NCI-H1694 (cell line): ENCODE data around the gene SORCS2.

Experiments used
- DNase-seq: peaks from one replicate; lab custom pipeline; 2025; lab: John Stamatoyannopoulos, UW

Gene SORCS2

DNA sequence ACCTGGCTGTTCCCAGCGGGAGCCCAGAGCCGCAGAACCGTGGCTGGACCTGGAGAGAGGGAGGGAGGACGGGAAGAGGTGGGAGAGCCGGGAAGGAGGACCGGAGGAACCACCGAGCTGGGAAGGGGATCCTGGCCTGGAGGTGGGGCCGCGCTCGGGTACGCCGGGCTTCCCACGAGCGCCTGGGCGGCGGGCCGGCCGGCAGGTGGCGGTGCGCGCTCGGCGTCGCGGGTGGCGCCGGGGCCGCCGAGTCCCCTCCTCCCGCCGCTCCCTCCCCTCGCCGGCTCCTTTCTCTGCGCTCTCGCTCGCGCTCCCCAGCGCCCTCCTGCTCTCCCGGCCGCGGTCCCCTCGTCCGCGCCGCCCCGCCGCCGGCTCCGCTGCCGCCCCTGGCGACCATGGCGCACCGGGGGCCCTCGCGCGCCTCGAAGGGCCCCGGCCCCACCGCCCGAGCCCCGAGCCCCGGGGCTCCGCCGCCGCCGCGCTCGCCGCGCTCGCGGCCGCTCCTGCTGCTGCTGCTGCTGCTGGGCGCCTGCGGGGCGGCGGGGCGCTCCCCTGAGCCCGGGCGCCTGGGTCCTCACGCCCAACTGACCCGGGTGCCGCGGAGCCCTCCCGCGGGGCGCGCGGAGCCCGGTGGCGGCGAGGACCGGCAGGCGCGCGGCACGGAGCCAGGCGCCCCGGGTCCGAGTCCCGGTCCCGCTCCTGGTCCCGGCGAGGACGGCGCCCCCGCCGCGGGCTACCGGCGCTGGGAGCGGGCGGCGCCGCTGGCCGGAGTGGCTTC lies at the start of gene SORCS2:
Gene SORCS2, plus strand, starts transcription at position 287 of the 778 bp plus-strand sequence.
- DNase-seq, result peak; percentile 17

DNA sequence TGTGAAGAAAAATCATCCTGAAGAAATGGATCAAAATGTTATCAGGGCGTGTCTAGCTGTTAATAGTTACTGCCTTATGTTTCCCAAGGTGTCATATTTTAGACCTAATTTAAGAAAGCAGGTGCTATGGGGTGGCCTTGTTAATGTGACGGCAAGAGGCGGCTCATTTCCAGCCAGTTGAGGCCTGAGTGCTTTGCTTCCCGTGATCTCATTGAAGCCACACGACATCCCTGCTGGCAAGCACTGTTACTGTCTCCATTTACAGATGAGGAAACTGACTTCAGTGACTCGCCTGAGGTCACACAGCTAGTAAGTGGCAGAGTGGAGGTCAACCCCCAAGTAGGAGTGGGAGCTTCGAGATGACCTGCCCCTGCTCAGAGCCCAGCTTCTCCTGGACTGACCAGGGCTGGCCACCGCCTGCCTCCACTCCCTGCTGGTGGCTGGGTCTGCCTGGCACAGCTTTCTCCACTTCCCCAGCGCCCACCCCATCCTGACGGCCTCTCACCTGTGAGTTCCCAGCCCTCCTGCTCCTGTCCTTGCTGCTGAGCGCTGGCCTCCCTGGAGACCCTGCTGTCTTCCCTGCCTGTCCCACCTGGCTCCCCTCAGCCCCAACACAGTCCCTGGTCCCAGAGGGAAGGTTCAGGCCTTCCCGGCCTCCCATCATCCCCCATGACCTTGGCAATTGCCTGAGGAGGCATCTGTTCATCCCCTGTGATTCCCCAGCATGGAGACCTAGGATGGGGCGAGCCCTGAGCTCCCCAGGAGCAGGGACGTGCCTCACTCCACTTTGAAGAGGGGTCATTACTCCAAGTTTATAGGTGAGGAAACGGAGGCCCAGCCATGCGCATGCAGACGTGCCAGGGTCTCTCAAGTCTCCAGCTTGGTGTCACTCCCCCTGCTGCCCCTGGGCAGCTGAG lies 47.7 kb upstream of the SORCS2 start:
- DNase-seq, result no peak

DNA sequence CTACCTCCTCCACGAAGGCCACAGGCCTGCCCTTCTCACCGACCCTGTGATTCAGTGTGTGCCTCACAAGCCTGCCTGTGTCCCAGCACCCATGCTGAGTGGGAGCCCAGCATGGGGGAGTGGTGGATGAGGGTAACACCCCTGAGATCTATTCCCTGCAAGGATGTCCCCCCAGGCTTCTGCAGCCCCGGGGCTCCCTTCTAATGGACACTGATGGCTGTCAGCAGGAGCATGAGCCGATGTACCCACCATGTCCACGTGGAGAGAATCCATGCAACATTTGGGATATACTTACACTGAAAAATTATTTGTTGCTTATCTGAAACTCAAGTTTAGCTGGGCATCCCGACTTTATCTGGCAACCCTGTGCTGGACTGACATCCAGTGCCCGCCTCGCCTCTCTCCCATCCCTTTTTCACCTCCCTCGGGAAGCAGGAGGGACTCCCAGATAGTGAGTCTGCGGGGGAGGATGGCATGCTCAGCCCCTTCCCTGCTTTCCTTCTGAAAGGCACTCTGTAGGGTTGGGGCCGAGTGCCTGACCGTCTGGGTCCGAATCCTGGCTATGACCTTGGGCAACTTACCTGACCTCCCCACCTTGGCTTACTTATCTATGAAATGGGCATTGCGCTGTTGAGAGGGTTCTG lies 46.9 kb upstream of the SORCS2 start:
- no peak for DNase-seq

DNA sequence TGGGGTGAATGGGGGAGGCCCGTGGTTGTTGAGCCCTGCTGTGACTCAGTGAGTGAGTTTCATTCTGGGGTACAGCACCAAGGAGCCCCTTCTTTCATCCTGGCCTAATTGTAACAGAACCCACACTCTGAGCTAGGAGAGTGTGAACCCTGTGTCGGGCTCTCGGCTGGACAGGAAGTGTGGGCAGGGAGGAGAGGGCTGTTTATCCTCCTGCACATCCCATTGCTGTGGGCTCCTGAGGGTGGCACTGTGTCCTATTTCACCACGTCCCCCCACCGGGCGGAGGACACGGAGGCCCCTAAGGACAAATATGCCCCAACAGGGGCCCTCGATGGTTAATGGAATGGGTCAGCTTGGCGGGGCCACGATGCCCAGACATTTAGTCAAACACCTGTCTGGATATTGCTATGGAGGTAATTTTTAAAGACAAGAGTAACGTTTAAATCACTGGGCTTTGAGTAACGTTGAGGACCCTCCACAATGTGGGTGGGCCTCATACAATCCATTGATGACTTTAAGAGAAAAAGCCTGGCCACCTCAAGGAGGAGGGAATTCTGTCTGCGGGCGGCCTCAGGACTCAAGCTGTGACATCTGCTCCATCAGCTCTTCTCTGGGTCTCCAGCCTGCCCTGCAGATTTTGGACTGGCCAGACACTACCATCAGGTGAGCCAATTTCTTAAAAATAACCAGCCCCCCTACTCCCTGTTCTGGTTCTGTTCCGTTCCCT lies 46.1 kb upstream of the SORCS2 start:
- no peak for DNase-seq

DNA sequence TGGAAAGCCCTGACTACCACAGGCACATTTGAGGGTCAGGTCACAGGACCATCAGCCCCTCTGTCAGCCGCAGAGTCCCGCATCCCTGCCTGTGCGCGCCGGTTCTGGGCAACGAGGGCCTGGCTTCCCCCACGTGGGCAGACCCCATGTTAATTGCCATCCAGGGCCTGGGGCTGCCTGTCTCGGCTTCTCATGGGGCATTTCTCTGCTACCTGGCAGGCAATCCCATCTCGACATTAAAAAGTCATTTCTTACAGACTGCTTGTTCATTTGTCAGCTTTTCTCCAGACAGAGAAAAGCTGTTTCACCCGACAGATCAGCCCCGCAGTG lies 45.6 kb upstream of the SORCS2 start:
- no peak for DNase-seq

DNA sequence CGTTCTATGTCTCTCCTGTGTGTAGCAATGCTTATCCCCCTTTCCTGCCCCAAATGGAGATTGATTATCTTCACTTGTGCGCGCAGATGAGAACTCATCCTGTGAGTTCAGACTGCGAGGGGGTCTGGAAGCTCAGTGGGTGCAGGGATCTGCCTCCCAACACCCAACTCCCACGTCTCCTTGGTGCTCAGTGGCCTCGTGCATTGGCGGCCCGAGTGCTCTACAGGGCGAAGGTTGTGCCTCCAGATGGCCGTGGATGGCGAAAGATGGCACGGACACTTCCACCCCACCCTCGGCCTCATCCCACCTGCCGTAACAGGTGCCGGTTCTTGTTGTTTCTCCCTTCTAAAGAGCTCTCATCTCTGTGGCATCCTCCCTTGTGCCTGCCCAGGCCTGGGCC lies 45.1 kb upstream of the SORCS2 start:
- no peak for DNase-seq

DNA sequence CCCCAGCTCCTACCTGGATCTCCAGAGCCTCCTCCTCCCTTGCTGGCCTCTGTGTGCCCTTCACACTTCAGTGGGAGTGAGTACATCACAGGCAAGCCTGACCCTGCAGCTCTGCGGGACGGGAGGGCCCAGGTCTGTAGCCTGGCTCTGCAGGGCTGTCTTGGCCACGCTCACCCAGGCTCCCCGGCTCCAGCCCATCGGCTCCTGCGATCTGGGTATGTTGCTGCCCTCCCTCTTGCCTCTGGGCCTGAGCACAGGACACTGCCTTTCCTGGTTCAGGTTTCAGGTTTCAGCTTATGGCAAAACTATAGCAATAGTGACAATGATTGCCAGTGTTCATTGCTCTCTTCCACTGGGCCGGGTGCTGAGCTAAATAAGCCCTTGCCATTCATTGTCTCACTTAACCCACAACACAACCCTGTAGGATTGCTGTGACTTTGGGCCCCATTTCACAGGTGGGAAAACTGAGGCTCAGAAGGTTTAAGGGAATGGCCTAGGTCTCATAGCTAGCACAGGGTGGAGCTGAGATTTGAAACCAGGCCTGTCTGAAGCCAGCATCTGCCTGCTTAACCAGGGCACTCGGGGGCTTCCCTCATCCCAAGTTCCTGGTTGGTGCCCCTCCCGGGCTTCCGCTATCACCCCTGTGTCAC lies 44.6 kb upstream of the SORCS2 start:
- DNase-seq, result no peak

DNA sequence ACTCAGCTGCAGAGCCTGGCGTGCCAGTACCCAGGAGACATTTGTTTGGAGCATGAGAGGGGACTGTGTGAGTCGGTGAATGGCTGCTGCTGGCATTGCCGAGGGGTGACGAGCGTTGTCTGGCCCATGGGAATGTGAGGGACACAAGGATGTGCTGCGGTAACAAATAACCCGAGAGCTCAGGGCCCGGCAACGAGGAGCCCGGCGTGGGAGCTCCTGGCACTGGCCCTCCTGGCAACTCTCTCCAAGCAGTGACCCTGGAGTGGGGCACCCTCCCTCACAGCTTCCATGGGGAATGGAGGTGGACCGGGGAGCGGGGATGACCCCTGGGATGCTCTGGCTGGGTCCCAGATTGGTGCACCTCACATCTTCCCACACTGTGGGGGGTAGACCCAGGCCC lies 44.0 kb upstream of the SORCS2 start:
- no peak for DNase-seq

DNA sequence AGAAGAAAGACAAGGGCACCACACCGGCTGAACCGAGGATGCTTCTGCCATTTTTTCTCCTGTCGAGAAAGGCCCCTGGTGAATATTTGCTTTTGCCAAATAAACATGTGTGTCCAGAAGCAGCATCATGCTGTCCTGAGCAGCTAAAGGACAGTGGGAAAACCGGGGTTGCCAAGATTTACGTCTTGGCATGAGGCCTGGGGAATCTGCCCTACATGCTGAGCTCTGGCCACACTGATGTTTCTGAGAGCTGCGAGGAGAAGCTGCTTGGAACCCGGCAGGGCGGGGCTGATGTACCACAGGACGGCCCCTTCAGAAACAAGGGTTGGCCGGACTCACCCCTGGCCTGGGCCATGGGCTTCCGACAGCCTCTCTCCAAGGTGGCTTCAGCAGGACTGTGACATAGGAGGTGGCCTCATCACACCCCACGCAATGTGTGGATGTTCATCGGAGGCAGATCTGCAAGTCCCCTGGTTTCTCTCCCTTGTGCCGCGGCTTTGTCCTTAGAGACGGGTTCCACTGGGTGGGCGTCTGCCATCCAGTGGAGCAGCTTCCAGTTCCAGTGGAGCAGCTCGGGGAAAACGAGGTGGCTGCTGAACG lies 42.2 kb upstream of the SORCS2 start:
- no peak for DNase-seq

DNA sequence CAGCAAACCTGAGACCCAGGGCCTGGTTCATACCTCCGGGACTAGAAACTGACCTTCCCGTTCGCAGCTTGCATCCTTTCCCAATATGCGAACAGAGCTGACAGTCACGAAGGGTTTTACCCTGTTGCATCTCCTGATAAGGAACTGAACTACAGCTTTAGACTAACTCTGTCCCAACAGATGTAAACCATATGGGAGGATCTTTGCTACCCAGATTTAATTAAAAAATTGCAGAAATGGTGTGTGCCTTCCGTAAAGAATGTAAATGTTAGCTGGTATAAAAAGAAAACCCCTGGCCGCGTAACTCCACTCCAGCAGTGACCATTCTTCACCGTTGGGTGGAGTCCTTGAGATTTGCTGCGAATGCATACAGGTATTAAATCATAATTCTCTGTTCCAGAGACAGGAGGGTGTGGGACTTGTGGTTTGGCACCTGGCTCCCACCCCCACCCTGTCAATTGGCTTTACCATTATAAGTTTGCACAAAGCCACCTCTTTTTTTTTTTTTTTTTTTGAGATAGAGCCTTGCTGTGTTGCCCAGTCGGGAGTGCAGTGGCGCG lies 40.6 kb upstream of the SORCS2 start:
- no peak for DNase-seq

DNA sequence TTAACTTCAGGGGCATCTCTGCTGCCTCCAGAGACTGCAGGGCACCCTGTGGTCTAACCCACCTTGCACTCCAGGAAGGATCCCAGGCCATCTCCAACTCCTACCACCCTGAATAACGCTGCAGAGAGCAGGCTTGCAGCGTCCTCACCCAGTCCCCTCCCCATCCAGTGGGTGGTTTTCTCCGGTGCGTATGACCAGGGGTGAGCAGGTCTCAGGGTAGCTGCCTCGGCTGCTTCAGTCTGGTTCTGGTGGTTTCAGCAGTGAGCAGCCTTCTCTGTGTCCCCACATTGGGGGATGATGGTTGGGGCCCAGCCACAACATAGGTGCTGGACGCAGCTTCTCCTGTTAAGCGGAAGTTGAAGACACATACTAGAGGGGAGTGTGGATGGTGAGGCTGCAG lies 38.6 kb upstream of the SORCS2 start:
- no peak for DNase-seq

DNA sequence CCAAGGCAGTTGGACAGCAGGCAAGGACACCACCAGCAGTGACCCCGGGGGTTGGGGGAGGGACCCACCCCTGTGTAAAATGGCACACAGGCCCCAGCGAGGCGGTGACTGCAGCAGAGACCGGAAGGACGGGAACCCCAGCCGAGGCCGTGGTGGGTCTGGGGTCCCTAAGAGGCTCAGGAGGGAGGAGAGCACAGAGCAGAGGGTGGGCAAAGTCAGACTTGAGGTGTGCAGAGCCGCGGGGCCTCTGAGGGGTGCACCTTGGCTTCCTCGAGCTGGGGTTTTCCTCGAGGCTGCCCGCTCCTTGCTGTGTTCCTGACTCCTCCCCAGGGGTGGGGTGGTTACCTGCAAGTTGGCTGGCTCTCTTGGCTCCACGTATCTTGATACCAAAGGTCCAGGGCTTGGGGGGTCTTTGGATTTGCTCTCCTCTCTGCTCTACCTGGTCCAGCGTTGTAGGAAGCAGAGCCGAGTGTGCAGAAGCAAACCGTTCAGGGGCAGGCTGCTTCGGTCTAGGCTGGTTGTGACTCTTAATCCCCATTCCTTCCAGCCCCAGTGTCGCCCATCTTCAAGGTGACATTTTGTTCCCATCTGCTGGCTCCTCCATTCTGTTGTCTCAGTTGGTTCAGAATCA lies 37.9 kb upstream of the SORCS2 start:
- no peak for DNase-seq

DNA sequence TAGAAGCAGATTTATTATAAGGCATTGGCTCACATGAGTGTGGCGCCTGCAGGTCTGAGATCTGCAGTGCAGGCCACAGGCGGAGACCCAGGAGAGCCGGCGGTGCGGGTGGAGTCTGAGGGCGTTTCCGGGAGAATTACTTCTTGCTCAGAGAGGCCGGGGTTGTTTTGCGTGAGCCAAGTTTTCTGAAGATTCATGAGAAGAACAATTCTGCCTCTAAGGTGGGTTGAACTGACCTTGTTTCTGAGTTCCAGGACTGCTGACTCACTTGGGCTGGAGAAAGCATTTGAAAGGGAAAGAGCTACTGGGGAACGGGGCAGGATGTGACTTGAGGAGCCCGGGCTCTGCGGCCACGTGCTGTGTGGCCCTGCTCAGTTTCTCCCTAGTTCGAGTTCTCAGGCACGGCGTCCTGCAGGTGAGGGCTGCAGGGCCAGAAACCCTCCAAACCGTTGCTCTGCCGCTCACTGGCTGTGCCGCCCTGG lies 36.7 kb upstream of the SORCS2 start:
- no peak for DNase-seq

DNA sequence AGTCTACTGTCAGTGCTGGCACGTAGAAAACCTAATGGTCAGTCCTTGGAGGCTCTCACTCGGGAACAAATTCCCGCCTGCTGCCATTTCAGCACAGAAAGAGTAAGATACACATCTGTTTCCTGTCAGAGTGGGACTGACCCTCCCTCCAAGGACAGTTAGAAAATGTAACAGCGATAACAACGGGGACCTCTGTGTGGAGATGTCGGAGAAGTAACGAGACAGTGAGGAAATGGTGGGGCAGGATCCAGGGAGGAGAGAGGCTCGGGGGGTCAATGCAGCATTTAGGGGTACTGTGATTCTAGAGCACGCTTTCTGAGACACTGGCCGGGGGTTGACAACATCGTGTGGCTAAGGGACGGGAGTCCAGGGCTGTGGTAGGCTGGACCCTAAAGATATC lies 36.0 kb upstream of the SORCS2 start:
- DNase-seq, result no peak

DNA sequence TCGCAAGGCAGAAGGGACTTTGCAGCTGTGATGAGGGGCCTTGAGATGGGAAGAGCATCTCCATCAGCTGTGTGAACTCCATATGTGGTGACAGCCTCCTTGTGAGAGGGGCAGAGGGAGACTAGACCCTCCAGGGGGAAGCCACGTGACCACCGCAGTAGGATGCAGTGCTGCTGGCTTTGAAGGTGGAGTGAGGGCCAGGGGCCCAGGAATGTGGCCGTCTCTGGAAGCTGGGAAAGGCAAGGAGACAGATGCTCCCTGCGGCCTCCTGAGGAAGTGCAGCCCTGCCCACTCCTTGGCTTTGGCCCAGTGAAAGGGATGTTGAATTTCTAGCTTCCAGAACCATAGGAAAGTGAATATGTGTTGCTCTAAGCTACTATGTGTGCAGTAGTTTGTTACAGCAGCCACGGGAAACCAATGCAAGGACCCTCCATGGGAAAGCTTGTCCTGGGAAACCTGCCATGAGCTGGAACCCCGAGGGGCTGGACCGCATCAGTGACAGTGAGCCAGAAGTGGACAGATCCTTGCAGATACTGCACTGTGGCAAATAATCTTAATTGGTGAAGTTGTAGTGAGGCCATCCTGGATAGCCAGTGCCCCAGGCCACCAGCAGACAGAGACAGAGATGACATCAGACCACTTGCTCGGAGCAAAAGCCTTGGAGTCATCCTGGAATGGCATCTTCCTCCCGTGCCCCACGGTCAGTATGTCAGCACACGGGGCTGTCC lies 35.4 kb upstream of the SORCS2 start:
- DNase-seq, result no peak

DNA sequence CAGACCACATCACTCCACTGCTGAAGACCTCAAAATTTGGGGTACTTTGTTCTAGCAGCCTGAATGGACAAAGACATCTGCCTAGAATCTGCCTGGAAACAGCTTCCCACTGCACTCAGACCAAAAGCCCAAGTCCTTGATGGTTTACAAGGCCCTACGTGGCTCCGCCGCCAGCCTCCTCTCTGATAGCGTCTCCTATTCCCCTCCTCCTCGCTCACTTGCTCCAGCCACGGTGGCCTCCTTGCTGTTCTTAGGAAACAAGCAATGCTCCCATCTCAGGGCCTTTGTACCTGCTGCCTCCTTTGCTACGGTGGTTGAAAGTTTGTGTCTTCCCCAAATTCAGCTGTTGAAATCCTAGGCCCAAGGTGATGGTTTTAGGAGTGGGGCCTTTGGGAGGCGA lies 34.7 kb upstream of the SORCS2 start:
- no peak for DNase-seq

DNA sequence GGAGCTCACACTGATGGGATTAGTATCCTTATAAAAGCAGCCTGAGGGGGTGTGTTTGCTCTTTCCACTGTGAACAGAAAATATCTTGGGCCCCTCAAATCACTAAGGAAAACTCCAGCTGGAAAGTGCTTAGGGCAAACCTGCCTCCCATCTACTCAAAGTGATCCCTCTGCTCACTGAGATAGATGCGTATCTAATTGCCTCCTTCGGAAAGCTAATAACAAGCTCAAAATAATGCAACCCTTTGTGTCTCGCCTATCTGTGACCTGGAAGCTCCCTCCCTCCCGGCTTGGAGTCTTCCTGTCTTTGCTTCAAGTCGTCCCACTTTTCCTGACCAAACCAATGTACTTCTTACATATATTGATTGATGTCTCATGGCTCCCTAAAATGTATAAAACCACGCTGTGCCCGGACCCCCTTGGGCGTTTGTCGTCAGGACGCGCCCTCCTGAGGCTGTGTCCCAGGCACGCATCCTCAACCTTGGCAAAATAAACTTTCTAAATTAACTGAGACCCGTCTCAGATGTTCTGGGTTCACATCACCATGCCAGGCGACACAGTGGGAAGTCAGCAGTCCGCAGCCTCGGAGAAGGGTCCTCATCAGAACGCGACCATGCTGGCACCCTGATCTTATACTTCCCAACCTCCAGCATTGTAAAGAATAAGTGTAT lies 34.1 kb upstream of the SORCS2 start:
- DNase-seq, result no peak

DNA sequence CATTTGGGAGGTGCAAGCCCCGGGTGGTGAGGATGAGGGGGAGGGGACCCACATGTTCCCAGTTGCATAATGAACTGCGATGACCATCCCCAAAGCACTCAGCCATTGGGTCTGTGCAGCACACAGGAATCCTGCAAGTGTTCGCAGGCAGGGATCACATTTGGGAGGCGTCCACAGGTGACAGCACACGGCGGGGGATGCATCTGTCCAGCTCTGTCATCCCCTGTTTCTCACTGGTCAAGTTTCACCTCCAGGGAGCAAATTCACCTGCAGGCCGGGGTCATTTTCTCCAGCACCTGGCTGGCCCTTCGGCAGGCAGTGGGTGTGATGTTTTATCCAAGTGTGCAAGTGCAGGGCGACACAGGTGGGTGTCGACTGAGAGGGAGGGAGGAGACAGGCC lies 33.3 kb upstream of the SORCS2 start:
- no peak for DNase-seq

DNA sequence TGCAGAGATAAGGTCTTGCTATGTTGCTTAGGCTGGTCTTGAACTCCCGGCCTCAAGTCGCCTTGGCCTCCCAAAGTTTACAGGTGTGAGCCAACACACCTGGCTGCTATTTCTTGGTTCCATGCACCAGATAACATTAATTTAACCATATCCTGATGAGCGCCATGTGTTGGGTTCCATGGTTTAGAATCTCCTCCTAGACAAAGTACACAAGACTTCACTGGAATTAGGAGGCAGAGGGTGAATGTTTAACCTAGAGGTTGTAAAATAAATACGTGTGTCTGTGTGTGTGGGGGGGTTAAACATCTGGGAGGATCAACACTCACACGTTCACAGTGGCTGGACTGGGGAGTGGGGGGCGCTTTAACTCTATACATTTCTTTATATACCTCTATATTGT lies 32.4 kb upstream of the SORCS2 start:
- no peak for DNase-seq
